K562 (cell line): ENCODE measurements around the gene HPCAL1. TPM values are rescaled to one million over a fixed set of nuclear protein-coding genes. Genes with fewer than 3 reads are reported as not detected.

Experiments
- ATAC-seq: fragments of 200-7000 bp; cut with Tn5 transposase; 3 replicates; pipeline ENCODE4 v1.9.1; 2020; ENCODE audit warnings: moderate library complexity
- BruUV-seq: library from RNA; stranded (reverse); fragments of 400-500 nt; replicated peaks from 2 replicates; lab custom pipeline; 2021; lab: Mats Ljungman, UMichigan
- CTCF ChIA-PET: fragments of 300-600 bp; formaldehyde crosslinking; extraction: SDS; loops from one replicate; lab custom pipeline; 2021; ENCODE audit warnings: low intra/inter-chr PET ratio; lab: Yijun Ruan, JAX
- POLR2A ChIA-PET: fragments of 300-600, 350-650 bp; sonication (Branson Sonifier 250); formaldehyde crosslinking; extraction: SDS; loops from one replicate; lab custom pipeline; 2021; ENCODE audit warnings: antibody characterized with exemption, inconsistent platforms; lab: Yijun Ruan, JAX
- DNase-seq, 4 experiments: peaks; one replicate each; pipeline versions ENCODE4 v3.0.0 to v3.0.0-alpha.2; 2011 to 2018; ENCODE audit warnings: low spot score in 3 of 4, mixed read lengths in 3 of 4; ENCODE audit errors: extremely low read depth in 1 of 4
- FAIRE-seq: peaks from 2 replicates; lab custom pipeline; 2011; peaks lifted over from hg19 to GRCh38; lab: Jason Lieb, UNC
- H2AFZ ChIP-seq: 2 replicates; pipeline ENCODE4 v1.6.0; 2011; ENCODE audit warnings: low read depth, low read length, control low read depth, inconsistent platforms
- H3K27ac ChIP-seq: fragments of 200-600 bp; 3 replicates; pipeline ENCODE4 v1.8.0; 2011; ENCODE audit warnings: low read depth, mild to moderate bottlenecking, control low read depth, inconsistent platforms, low read length, moderate library complexity, mixed read lengths; ENCODE audit errors: extremely low read depth
- H3K27me3 ChIP-seq, 2 experiments: fragments of 300-600 bp in 1 of 2; 2 replicates in 1 of 2; 3 replicates in 1 of 2; pipeline versions ENCODE4 v1.6.0 to v1.8.0; 2011; ENCODE audit warnings: inconsistent platforms in 2 of 2, low read length in 2 of 2, mild to moderate bottlenecking in 1 of 2, mixed read lengths in 1 of 2, moderate library complexity in 1 of 2; ENCODE audit not compliant: control insufficient read depth in 2 of 2, insufficient read depth in 2 of 2
- H3K36me3 ChIP-seq: fragments of 300-600 bp; 3 replicates; pipeline ENCODE4 v1.8.0; 2011; ENCODE audit warnings: mild to moderate bottlenecking, low read length, inconsistent platforms; ENCODE audit not compliant: control insufficient read depth, insufficient read depth
- H3K4me1 ChIP-seq, 2 experiments: fragments of 200-600 bp in 1 of 2; replicated peaks in 1 of 2; 2 replicates in 1 of 2; 3 replicates in 1 of 2; pipeline versions ENCODE4 v1.5.1 to v1.8.0; 2011; ENCODE audit warnings: inconsistent platforms in 2 of 2, low read length in 2 of 2, mild to moderate bottlenecking in 1 of 2, mixed read lengths in 1 of 2, moderate library complexity in 1 of 2; ENCODE audit not compliant: control insufficient read depth in 2 of 2, insufficient read depth in 2 of 2
- H3K4me2 ChIP-seq: 2 replicates; pipeline ENCODE4 v1.6.1; 2011; ENCODE audit warnings: low read length, control low read depth, inconsistent platforms, mixed read lengths; ENCODE audit not compliant: insufficient read depth
- H3K4me3 ChIP-seq: fragments of 200-600 bp; sonication (generic), shearing (Covaris generic); 2 replicates; pipeline ENCODE4 v1.5.1; 2016; ENCODE audit warnings: control low read depth, inconsistent platforms
- H3K79me2 ChIP-seq: fragments of 200-600 bp; 3 replicates; pipeline ENCODE4 v1.8.0; 2011; ENCODE audit warnings: low read length, inconsistent platforms; ENCODE audit not compliant: control insufficient read depth, insufficient read depth
- H3K9ac ChIP-seq, 2 experiments: 2 replicates each; pipeline versions ENCODE4 v1.6.0 to v1.6.1; 2011; ENCODE audit warnings: low read depth in 2 of 2, low read length in 2 of 2, control low read depth in 1 of 2, inconsistent platforms in 1 of 2, mild to moderate bottlenecking in 1 of 2, mixed read lengths in 1 of 2; ENCODE audit not compliant: insufficient read depth in 1 of 2
- H3K9me1 ChIP-seq: one replicate; pipeline ENCODE4 v1.6.0; 2011; ENCODE audit warnings: inconsistent platforms, mild to moderate bottlenecking, low read length, moderate library complexity; ENCODE audit not compliant: control insufficient read depth, insufficient read depth
- H3K9me3 ChIP-seq: replicated peaks from 2 replicates; pipeline ENCODE4 v1.5.1; 2011; ENCODE audit warnings: low read depth, low read length, inconsistent platforms; ENCODE audit not compliant: control insufficient read depth, insufficient read depth
- H4K20me1 ChIP-seq: replicated peaks from 2 replicates; pipeline ENCODE4 v1.6.1; 2011; ENCODE audit warnings: low read length, inconsistent platforms, mixed read lengths; ENCODE audit not compliant: control insufficient read depth, insufficient read depth
- BRD9 ChIP-seq: fragments of 450-650 bp; IDR thresholded peaks from 2 replicates; pipeline ENCODE4 v1.6.1; 2018; ENCODE audit warnings: low read depth; ENCODE audit not compliant: partially characterized antibody
- BRF2 ChIP-seq: IDR thresholded peaks from 3 replicates; pipeline ENCODE4 v1.6.1; 2011; ENCODE audit warnings: borderline replicate concordance, mild to moderate bottlenecking; ENCODE audit not compliant: insufficient read length, insufficient read depth
- C11orf30 ChIP-seq: fragments of 450-650 bp; IDR thresholded peaks from 2 replicates; pipeline ENCODE4 v1.6.1; 2016; ENCODE audit warnings: low read depth, mild to moderate bottlenecking
- CBX5 ChIP-seq: IDR thresholded peaks from 2 replicates; pipeline ENCODE4 v1.6.1; 2014; ENCODE audit warnings: low read depth, borderline replicate concordance
- DNMT1 ChIP-seq: fragments of 450-650 bp; IDR thresholded peaks from 2 replicates; pipeline ENCODE4 v1.6.1; 2016; ENCODE audit warnings: antibody characterized with exemption, mild to moderate bottlenecking
- DPF2 ChIP-seq: fragments of 450-650 bp; IDR thresholded peaks from 2 replicates; pipeline ENCODE4 v1.6.1; 2016
- FOXJ2 ChIP-seq: fragments of 200-800 bp; sonication (Bioruptor generic); IDR thresholded peaks from 2 replicates; pipeline ENCODE4 v1.6.1; 2016; ENCODE audit warnings: missing genetic modification characterization, missing compliant biosample characterization
- GTF2F1 ChIP-seq: IDR thresholded peaks from 2 replicates; pipeline ENCODE4 v1.6.1; 2011; ENCODE audit warnings: low read depth, low read length, improper control_type of control experiment
- KDM5B ChIP-seq: fragments of 200-600 bp; sonication (generic); IDR thresholded peaks from 2 replicates; pipeline ENCODE4 v1.6.1; 2012; ENCODE audit warnings: low read depth, mild to moderate bottlenecking, moderate library complexity, low read length, control low read depth, inconsistent platforms; ENCODE audit not compliant: insufficient replicate concordance
- PCBP1 ChIP-seq: fragments of 200-400 bp; formaldehyde crosslinking; IDR thresholded peaks from 2 replicates; pipeline ENCODE4 v1.6.1; 2018; ENCODE audit warnings: mild to moderate bottlenecking, low read depth, low read length; ENCODE audit not compliant: poor library complexity, severe bottlenecking
- STAG1 ChIP-seq: sonication (generic); formaldehyde crosslinking; IDR thresholded peaks from 2 replicates; pipeline ENCODE4 v1.5.0; 2020; ENCODE audit warnings: missing genetic modification reagents, borderline replicate concordance
- TEAD4 ChIP-seq, 2 experiments: sonication (generic) in 1 of 2; formaldehyde crosslinking in 1 of 2; IDR thresholded peaks; 2 replicates each; pipeline versions ENCODE4 v1.6.1 to v1.8.0; 2012 to 2022; ENCODE audit warnings: borderline replicate concordance in 1 of 2, inconsistent platforms in 1 of 2, low read length in 1 of 2, mild to moderate bottlenecking in 1 of 2, missing genetic modification reagents in 1 of 2
- ZC3H8 ChIP-seq: fragments of 450-650 bp; IDR thresholded peaks from 2 replicates; pipeline ENCODE4 v1.6.1; 2017
- ZFPM2 ChIP-seq: fragments of 250-450 bp; sonication (Bioruptor Pico); IDR thresholded peaks from 2 replicates; pipeline ENCODE4 v1.5.1; 2022; ENCODE audit warnings: mild to moderate bottlenecking
- ZNF165 ChIP-seq: fragments of 250-450 bp; sonication (Bioruptor Pico); IDR thresholded peaks from 2 replicates; pipeline ENCODE4 v1.4.0; 2020; ENCODE audit warnings: borderline replicate concordance
- ZNF668 ChIP-seq: fragments of 250-450 bp; sonication (Bioruptor Pico); IDR thresholded peaks from 2 replicates; pipeline ENCODE4 v1.8.0; 2022; ENCODE audit warnings: mild to moderate bottlenecking, inconsistent platforms
- WGBS: fragments of 100-300 bp; shearing (Covaris generic); methylation state at CpG from one replicate; pipeline ENCODE4 v1.1.6; 2016; ENCODE audit warnings: low coverage, mixed read lengths; ENCODE audit not compliant: insufficient coverage; ENCODE audit errors: missing lambda C conversion rate; 5-methylcytosine and 5-hydroxymethylcytosine counted together
- in situ Hi-C: fragments of 300-500 bp; cut with MboI; formaldehyde crosslinking; loops from 4 replicates; pipeline ENCODE4 v1.15.0; 2018; ENCODE audit warnings: inconsistent platforms, mixed read lengths
- intact Hi-C: fragments of 100-400 bp; cut with micrococcal nuclease; formaldehyde crosslinking; loops from 2 replicates; pipeline ENCODE4 v1.14.2; 2022
- polyA plus RNA-seq, 8 experiments: library from polyadenylated mRNA; depleted of rRNA in 4 of 8; stranded (reverse) in 5 of 8; unstranded in 3 of 8; fragments of >200 nt; fragmentation: Nextera tagmentation in 2 of 8; fragmentation: Illumina TruSeq in 1 of 8; extraction: Ambion mirVana in 2 of 8; extraction: Trizol in 1 of 8; gene quantifications; 2 replicates each; pipeline versions ENCODE4 v1.2.1 to v1.2.3, GENCODE V29; 2011 to 2014; ENCODE audit warnings: inconsistent platforms in 1 of 8, missing spikeins in 1 of 8
- total RNA-seq, 7 experiments: library from RNA; depleted of rRNA in 6 of 7; stranded (reverse); fragments of >200 nt in 6 of 7; fragmentation: Illumina TruSeq in 2 of 7; extraction: Trizol in 2 of 7; gene quantifications; 2 replicates each; pipeline versions ENCODE4 v1.2.1 to v1.2.3, GENCODE V29; 2011 to 2021; ENCODE audit warnings: low replicate concordance in 1 of 7
- TF ChIP-seq, protein P1 (sequence below): sonication (generic); formaldehyde crosslinking; IDR thresholded peaks from 2 replicates; pipeline ENCODE4 v1.5.0; 2020; ENCODE audit warnings: missing genetic modification reagents
- TF ChIP-seq, protein P2 (sequence below): fragments of 250-450 bp; sonication (Bioruptor Pico); IDR thresholded peaks from 2 replicates; pipeline ENCODE4 v1.8.0; 2021; ENCODE audit warnings: moderate library complexity, mild to moderate bottlenecking, inconsistent platforms
- TF ChIP-seq, protein P3 (sequence below): sonication (generic); formaldehyde crosslinking; IDR thresholded peaks from 2 replicates; pipeline ENCODE4 v1.8.0; 2022; ENCODE audit warnings: mild to moderate bottlenecking, missing genetic modification reagents

Gene HPCAL1
- total and polyA plus RNA-seq, 9 of the 15 experiments (the other 6 are each of a cell fraction or from before 2014, with no cell fraction given), result 2.7 to 65.5 (median 23.9) TPM

- TF ChIP-seq, protein P1, sequence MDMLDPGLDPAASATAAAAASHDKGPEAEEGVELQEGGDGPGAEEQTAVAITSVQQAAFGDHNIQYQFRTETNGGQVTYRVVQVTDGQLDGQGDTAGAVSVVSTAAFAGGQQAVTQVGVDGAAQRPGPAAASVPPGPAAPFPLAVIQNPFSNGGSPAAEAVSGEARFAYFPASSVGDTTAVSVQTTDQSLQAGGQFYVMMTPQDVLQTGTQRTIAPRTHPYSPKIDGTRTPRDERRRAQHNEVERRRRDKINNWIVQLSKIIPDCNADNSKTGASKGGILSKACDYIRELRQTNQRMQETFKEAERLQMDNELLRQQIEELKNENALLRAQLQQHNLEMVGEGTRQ (CRISPR knock-in tag), result no peak
- TF ChIP-seq, protein P2, sequence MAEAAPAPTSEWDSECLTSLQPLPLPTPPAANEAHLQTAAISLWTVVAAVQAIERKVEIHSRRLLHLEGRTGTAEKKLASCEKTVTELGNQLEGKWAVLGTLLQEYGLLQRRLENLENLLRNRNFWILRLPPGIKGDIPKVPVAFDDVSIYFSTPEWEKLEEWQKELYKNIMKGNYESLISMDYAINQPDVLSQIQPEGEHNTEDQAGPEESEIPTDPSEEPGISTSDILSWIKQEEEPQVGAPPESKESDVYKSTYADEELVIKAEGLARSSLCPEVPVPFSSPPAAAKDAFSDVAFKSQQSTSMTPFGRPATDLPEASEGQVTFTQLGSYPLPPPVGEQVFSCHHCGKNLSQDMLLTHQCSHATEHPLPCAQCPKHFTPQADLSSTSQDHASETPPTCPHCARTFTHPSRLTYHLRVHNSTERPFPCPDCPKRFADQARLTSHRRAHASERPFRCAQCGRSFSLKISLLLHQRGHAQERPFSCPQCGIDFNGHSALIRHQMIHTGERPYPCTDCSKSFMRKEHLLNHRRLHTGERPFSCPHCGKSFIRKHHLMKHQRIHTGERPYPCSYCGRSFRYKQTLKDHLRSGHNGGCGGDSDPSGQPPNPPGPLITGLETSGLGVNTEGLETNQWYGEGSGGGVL (CRISPR knock-in tag), result no peak
- TF ChIP-seq DPF2 (no peak), ZFPM2 (CRISPR knock-in tag) (no peak), C11orf30 (no peak), KDM5B (no peak), GTF2F1 (no peak)
These were observed 90.9 kb downstream of the HPCAL1 start (continued) for GRCh38 chr2:10393640-10393982.

GRCh38 chr2:10395893-10396292 is 93.2 kb downstream of the HPCAL1 start:
- no peak for ATAC-seq
- intact Hi-C loops (no loop called here), in situ Hi-C loops (no loop called here)
- Histone ChIP-seq H3K79me2 (peaks cover 40% of the 10 kb centered on the region), H3K36me3 (peaks cover 16% of the 10 kb centered on the region; the same call in 2 of the 3 replicates), H3K9me3 (0 out of 2 replicates have a peak, but pooled peaks cover 1% of the 10 kb centered on the region), H2AFZ (no peak overlapping the region), H3K4me1 (peaks cover 21 to 29% of the 10 kb centered on the region in 2 experiments), H3K27ac (no peak overlapping the region), H3K9me1 (peaks cover 8% of the 10 kb centered on the region), H3K27me3 (no peaks in the 10 kb centered on the region), H3K4me2 (no peak overlapping the region), H3K9ac (no peak overlapping the region), H4K20me1 (peaks cover 24% of the 10 kb centered on the region), H3K4me3 (no peak overlapping the region)
- FAIRE-seq, result no peak
- WGBS, result 85% methylated on average over 12 of the region's 14 CpGs
- ChIA-PET CTCF (no interaction called here), POLR2A (interaction anchor here (1.0 to 1.3 kb wide), 2 partner anchors 11 to 94 kb away, joined by 3 read pairs; no protein-coding TSS in a partner anchor)
- no TSS peak for BruUV-seq
- DNase-seq, result no peak
- TF ChIP-seq, protein P3, sequence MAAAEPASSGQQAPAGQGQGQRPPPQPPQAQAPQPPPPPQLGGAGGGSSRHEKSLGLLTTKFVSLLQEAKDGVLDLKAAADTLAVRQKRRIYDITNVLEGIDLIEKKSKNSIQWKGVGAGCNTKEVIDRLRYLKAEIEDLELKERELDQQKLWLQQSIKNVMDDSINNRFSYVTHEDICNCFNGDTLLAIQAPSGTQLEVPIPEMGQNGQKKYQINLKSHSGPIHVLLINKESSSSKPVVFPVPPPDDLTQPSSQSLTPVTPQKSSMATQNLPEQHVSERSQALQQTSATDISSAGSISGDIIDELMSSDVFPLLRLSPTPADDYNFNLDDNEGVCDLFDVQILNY (CRISPR knock-in tag), result no peak
- no peak for TF ChIP-seq CBX5
- no peak for TF ChIP-seq STAG1 (CRISPR knock-in tag)
- no peak for TF ChIP-seq PCBP1
- no peak for TF ChIP-seq BRD9
- no peak for TF ChIP-seq BRF2
- no peak for TF ChIP-seq ZC3H8
- TF ChIP-seq ZNF668 (CRISPR knock-in tag), result no peak
- no peak for TF ChIP-seq TEAD4 (IDR thresholded peaks at IDR 0.05; ENCODE audit: low read length)
- no peak for TF ChIP-seq TEAD4 (CRISPR knock-in tag; IDR thresholded peaks at IDR 0.05; ENCODE audit: borderline replicate concordance)
- no peak for TF ChIP-seq DNMT1
- TF ChIP-seq ZNF165 (CRISPR knock-in tag), result no peak
- TF ChIP-seq FOXJ2 (tag), result no peak
